Ishikawa (cell line): Measurements from ENCODE around the gene ARMC3.

ENCODE experiments used
- CEBPB ChIP-seq: IDR thresholded peaks from 2 replicates; pipeline ENCODE4 v1.6.1; 2012
- CREB1 ChIP-seq: IDR thresholded peaks from 2 replicates; pipeline ENCODE4 v1.6.1; 2012; ENCODE audit warnings: low read depth
- EGR1 ChIP-seq: IDR thresholded peaks from 2 replicates; pipeline ENCODE4 v1.6.1; 2012
- EP300 ChIP-seq: IDR thresholded peaks from 2 replicates; pipeline ENCODE4 v1.6.1; 2012; ENCODE audit warnings: borderline replicate concordance
- FOXM1 ChIP-seq: IDR thresholded peaks from 2 replicates; pipeline ENCODE4 v1.6.1; 2012; ENCODE audit warnings: low read depth, borderline replicate concordance
- NFIC ChIP-seq: IDR thresholded peaks from 2 replicates; pipeline ENCODE4 v1.6.1; 2012
- RAD21 ChIP-seq: IDR thresholded peaks from 2 replicates; pipeline ENCODE4 v1.6.1; 2012; ENCODE audit warnings: low read depth
- TAF1 ChIP-seq: IDR thresholded peaks from 2 replicates; pipeline ENCODE4 v1.6.1; 2012; ENCODE audit warnings: low read depth, mild to moderate bottlenecking
- TCF12 ChIP-seq: IDR thresholded peaks from 2 replicates; pipeline ENCODE4 v1.6.1; 2012; ENCODE audit warnings: low read depth
- TEAD4 ChIP-seq: IDR thresholded peaks from 2 replicates; pipeline ENCODE4 v1.6.1; 2012
- YY1 ChIP-seq: IDR thresholded peaks from 2 replicates; pipeline ENCODE4 v1.6.1; 2012; ENCODE audit warnings: low read depth
- ZBTB7A ChIP-seq: IDR thresholded peaks from 2 replicates; pipeline ENCODE4 v1.6.1; 2012; ENCODE audit warnings: low read depth
- TF ChIP-seq, protein P1 (sequence below): IDR thresholded peaks from 2 replicates; pipeline ENCODE4 v1.6.1; 2012; ENCODE audit warnings: low read depth, mild to moderate bottlenecking
- TF ChIP-seq, protein P2 (sequence below): IDR thresholded peaks from 2 replicates; pipeline ENCODE4 v1.6.1; 2012
- TF ChIP-seq, protein P3 (sequence below): IDR thresholded peaks from 2 replicates; pipeline ENCODE4 v1.6.1; 2012

Gene ARMC3

DNA sequence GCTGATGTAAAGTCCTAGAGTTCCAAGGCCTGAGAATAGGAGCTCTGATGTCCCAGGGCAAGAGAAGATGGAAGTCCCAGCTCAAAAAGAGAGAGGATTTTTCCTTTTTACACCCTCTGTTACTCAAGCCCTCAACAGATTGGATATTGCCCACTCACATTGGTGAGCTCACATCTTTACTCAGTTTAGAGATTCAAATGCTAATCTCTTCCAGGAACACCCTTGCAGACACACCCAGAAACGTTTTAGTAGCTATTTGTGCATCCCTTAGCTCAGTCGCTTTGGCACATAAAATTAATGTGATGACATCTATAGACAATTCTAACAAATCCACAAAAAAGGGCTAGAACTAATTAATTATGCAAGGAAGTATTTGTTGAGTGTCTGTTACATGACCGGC, 27.1 kb downstream of the ARMC3 start:
- TF ChIP-seq EP300 (no peak), TAF1 (no peak), YY1 (no peak), ZBTB7A (no peak), NFIC (no peak), RAD21 (no peak), TCF12 (no peak), TEAD4 (no peak), EGR1 (no peak), CEBPB (no peak), FOXM1 (no peak), CREB1 (no peak)
- TF ChIP-seq, protein P1, sequence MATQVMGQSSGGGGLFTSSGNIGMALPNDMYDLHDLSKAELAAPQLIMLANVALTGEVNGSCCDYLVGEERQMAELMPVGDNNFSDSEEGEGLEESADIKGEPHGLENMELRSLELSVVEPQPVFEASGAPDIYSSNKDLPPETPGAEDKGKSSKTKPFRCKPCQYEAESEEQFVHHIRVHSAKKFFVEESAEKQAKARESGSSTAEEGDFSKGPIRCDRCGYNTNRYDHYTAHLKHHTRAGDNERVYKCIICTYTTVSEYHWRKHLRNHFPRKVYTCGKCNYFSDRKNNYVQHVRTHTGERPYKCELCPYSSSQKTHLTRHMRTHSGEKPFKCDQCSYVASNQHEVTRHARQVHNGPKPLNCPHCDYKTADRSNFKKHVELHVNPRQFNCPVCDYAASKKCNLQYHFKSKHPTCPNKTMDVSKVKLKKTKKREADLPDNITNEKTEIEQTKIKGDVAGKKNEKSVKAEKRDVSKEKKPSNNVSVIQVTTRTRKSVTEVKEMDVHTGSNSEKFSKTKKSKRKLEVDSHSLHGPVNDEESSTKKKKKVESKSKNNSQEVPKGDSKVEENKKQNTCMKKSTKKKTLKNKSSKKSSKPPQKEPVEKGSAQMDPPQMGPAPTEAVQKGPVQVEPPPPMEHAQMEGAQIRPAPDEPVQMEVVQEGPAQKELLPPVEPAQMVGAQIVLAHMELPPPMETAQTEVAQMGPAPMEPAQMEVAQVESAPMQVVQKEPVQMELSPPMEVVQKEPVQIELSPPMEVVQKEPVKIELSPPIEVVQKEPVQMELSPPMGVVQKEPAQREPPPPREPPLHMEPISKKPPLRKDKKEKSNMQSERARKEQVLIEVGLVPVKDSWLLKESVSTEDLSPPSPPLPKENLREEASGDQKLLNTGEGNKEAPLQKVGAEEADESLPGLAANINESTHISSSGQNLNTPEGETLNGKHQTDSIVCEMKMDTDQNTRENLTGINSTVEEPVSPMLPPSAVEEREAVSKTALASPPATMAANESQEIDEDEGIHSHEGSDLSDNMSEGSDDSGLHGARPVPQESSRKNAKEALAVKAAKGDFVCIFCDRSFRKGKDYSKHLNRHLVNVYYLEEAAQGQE = no peak
- TF ChIP-seq, protein P2, sequence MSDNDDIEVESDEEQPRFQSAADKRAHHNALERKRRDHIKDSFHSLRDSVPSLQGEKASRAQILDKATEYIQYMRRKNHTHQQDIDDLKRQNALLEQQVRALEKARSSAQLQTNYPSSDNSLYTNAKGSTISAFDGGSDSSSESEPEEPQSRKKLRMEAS = no peak
- TF ChIP-seq, protein P3, sequence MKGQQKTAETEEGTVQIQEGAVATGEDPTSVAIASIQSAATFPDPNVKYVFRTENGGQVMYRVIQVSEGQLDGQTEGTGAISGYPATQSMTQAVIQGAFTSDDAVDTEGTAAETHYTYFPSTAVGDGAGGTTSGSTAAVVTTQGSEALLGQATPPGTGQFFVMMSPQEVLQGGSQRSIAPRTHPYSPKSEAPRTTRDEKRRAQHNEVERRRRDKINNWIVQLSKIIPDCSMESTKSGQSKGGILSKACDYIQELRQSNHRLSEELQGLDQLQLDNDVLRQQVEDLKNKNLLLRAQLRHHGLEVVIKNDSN = no peak

DNA sequence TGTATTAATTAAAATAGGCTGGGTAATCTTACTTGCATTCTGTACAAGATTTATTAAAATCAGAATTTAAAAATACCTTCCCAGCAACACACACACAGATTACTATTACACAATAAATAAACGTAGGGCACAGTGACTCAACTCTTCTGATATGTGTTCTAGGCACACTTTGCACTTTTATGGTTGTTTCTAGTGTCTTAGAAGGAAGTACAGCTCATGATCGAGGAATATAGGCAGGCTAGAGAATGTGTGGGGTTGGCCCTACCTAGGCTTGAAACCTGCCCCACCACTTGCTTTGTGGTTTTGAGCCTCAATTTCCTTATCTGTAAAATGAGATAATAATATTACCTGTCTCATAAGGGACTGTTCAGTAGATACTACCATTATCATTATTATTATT, 30.5 kb downstream of the ARMC3 start:
- TF ChIP-seq, protein P2 = no peak

DNA sequence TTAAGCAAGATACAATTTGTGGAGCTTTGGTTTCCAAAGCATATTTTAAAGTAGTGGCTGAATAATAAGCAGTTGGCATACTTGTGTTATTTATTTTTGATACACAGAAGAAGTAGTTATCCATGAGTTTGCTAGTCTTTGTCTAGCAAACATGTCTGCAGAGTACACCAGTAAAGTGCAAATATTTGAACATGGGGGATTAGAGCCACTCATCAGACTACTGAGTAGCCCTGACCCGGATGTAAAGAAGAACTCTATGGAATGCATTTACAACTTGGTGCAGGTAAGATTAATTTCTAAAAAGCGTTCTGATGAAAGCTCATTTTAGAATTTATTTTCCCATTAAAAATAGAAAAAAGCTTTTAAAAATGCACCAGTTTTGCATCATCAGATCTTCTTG, 31.4 kb downstream of the ARMC3 start:
- TF ChIP-seq TCF12 (no peak), NFIC (no peak), RAD21 (no peak), EGR1 (no peak), TAF1 (no peak), TEAD4 (no peak), ZBTB7A (no peak), CREB1 (no peak), FOXM1 (no peak), EP300 (no peak), YY1 (no peak), CEBPB (no peak)
- TF ChIP-seq, protein P1 = no peak
- TF ChIP-seq, protein P3 = no peak
- TF ChIP-seq, protein P2 = no peak

DNA sequence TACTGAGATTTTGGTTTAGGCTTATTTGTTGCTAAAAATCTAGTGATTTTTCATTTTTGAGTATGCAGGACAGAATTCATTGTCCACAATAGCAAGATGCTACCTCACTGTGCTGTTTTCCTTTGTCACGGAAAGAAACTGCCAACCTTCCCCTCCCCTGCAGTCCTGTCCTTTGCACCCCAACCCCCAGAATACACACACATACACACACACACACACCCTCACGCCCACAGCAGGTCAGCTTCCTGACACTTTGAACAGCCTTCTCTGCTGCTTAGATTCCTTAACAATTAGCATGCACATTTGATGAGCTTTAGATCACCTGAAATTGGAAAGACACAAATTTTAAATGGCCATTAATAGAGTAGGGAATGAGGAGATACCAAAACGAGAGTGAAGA, 32.1 kb downstream of the ARMC3 start:
- TF ChIP-seq YY1 (no peak), CREB1 (no peak), ZBTB7A (no peak), EP300 (no peak), EGR1 (no peak), TCF12 (no peak), NFIC (no peak)
- TF ChIP-seq, protein P1 = no peak

DNA sequence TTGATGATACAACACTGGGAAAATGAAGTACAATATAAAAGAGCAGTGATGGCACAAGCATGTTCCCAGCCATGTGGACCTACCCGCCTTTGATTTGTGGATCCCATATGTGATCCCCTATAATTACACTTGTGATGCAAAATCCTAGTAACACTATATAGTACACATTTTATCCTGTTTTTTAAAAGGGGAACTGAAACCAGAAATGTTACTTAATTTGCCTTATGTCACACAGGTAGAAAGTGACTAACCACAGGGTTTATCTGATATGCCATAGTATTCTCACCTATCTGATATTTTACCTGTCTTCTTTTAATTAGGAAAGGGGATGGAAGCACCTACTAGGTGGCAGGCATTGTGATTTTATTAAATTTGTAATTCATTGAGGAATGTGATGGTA, 35.0 kb downstream of the ARMC3 start:
- TF ChIP-seq FOXM1 (no peak), YY1 (no peak), EP300 (no peak), CEBPB (no peak), ZBTB7A (no peak), TEAD4 (no peak), CREB1 (no peak), TCF12 (no peak), TAF1 (no peak), EGR1 (no peak), NFIC (no peak), RAD21 (no peak)
- TF ChIP-seq, protein P3 = no peak
- TF ChIP-seq, protein P1 = no peak
- TF ChIP-seq, protein P2 = no peak
